Activated CD4-positive, CD25-positive, alpha-beta regulatory T cell treated with anti-CD3 and anti-CD28 coated beads, Interleukin-2, amount 50 U/mL, for 72 hours (primary cell): ENCODE measurements around the gene ZNF722.
"Not testable (repeated sequence)": the region's sequence is repeated elsewhere in the genome, so short reads cannot be mapped to it uniquely, and the experiment has no call there.

Experiments
- DNase-seq: peaks from one replicate; pipeline ENCODE4 v3.0.0; 2021

The ZNF722 gene

DNA sequence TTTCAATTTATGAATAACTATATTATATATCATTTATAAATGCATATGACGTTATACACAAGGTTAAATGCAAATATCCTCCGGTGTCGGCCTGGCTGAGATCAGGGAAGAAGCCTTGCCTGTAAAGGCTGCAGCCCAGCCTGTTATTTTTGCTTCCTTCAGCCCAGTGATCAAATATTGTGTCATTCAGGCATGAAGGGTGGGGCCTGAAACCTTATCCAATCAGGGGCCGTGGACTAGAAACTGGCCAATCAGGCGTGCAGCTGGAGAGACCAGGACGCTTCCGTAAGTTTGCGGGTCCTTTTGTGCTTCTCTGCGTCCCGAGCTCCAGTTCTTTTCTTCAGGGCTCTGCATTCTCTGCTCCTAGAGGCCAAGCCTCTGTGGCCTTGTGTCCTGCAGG is at the start of gene ZNF722:
TSS of gene ZNF722 (plus strand) at position 301 of the 400 bp plus-strand sequence. CDS start 113 bp downstream, outside the sequence.
- DNase-seq = no peak

DNA sequence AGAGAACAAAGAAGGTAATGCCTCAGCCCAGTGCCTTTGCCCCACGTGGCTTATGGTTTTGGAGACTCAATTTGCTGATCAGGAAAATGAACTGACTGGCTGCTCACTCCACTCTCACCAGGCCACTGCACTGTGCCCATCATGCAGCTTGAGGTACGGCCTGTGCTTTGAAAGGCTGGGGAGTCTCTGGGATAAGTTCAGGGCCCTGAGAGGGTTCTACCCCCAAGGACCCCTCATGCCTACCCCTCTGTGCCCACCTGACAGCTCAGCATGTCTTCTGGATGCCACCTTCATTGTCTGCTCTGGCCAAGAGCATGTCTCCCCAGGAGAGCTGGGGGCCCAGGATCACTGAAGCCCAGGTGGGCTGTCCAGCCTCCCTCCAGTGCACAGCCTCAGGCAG is 45.5 kb upstream of the ZNF722 start:
- DNase-seq = no peak

DNA sequence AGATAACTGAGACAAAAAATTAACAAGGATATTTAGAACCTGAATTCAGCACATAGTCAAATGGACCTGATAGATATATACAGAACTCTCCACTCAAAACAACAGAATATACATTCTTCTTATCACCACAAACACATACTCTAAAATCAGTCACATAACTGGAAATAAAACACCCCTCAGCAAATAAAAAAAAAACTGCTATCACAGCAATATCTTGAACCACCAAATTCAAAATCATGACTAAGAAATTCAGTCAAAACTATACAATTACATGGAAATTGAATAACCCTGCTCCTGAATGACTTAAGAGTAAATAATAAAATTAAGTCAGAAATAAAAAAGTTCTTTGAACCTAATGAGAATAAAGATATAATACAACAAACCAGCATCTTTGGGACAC is 30.0 kb upstream of the ZNF722 start:
- no peak for DNase-seq

DNA sequence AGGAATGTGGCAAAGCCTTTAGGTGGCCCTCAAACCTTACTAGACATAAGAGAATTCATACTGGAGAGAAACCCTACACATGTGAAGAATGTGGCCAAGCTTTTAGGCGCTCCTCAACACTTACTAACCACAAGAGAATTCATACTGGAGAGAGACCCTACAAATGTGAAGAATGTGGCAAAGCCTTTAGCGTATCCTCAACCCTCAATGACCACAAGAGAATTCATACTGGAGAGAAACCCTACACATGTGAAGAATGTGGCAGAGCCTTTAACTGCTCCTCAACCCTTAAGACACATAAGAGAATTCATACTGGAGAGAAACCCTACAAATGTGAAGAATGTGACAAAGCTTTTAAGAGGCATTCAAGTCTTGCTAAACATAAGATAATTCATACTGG is 16.8 kb downstream of the ZNF722 start:
- not testable (repeated sequence) for DNase-seq

DNA sequence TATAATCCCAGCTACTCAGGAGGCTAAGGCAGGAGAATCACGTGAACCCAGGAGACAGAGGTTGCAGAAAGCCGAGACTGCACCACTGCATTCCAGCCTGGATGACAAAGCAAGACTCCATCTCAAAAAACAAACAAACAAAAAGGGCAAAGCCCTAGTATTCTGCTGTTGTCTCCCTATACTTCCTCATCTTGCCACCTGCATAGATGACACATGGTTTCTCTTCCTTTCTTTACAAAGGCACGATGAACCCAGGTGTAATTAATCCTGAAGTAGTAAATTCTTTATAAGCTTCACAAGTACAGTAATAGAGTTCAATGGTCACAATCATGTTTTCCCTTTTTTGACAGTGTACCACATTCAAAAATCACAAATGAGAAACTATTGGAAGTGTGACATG is 36.7 kb downstream of the ZNF722 start:
- DNase-seq = no peak

DNA sequence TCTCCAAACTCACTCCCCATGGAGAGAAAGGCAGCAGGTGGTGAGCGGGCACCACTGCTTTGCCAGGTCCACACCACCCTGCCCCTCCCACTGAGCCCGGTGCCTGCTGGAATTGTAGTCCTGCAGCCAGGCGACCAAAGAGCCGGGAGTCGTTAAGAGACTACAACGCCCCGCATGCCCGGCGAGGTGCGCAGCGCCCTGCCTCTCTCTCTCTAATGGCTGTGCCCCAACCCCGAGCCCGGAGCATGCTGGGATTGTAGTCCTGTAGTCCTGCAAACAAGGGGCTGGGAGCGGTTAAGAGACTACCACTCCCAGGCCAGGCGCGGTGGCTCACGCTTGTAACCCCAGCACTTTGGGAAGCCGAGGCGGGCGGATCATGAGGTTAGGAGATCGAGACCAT is 38.4 kb downstream of the ZNF722 start:
- DNase-seq = no peak

DNA sequence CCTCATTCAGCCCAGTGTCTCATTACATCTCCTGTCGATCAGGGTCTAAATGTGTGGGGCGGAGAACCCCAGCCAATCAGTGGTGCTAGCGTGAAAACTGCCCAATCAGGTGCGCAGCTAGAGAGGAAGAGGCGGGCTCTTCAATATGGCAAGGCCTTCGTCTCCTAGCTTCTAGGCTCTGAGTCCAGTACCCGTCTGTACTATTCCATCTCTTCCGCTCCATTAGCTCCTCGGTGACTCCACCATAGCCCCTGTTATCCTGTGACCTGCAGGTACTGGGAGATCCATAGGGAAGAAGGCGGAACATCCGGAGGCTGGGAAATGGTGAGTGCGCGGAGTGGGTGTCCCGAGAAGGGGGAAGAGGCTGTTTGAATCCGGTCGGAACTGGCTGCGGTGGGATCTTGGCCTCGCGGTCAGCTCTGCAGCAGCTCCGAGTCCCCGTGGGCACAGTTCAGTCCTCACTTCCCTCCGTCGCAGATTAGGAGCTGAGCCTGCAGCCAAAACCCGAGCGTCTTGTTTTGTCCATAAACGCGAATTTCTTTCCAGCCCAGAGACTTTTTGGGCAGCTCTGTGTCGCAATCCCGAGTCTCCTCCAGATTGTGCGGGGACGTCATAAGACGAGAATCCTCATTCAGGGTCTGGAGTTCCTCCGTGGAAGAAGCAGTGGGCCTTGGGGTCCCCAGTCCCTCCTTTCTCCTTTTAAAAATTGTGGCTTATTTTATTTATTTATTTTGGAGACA is 46.8 kb downstream of the ZNF722 start, which contains the start of gene ZNF727:
TSS of gene ZNF727 (plus strand) at position 134 of the 740 bp plus-strand sequence. CDS start at position 322, 188 bp downstream.
- no peak for DNase-seq

DNA sequence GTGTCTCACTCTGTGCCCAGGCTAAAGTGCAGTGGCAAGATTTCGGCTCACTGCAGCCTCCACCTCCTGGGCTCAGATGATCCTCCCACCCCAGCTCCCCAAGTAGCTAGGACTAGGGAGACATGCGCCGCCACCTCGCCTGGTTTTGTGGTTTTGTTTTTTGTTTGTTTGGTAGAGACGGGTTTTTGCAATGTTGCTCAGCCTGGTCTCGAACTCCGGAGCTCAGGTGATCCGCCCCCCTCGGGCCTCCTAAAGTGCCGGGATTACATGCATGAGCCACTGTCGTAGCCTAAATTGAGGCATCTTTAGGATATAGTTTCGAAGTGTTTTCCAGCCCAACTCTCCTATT is 47.4 kb downstream of the ZNF722 start:
- DNase-seq = no peak
